Measurements from ENCODE around the gene BATF3. TPM values are rescaled to one million over a fixed set of nuclear protein-coding genes. Genes with fewer than 3 reads are reported as not detected.
"Not testable (repeated sequence)": the region's sequence is repeated elsewhere in the genome, so short reads cannot be mapped to it uniquely, and the experiment has no call there.

Gene BATF3
- total RNA-seq, 2 experiments from 2014 or later: 52.6 to 61.3 TPM

DNA sequence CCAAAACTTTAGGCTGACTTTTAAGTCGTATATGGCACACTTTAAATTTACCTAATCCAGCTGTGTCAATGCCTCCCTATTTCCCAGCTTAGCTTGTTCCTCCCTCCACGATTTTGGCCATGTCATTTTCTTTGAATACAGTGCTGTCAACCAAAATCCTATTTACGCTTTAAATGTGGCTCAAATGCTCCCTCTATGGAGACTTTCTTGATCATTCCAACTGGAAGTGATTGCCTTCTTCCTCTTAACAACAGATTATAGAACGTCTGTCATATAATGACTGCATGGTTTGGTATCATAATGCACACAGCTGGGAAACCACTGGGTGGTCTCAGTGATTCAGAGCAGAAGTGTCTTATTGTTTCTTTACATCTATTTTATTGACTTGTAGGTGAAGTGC, 18.9 kb upstream of the BATF3 start:
- ATAC-seq (no peak), DNase-seq (no peak)
- TF ChIP-seq, protein P1, sequence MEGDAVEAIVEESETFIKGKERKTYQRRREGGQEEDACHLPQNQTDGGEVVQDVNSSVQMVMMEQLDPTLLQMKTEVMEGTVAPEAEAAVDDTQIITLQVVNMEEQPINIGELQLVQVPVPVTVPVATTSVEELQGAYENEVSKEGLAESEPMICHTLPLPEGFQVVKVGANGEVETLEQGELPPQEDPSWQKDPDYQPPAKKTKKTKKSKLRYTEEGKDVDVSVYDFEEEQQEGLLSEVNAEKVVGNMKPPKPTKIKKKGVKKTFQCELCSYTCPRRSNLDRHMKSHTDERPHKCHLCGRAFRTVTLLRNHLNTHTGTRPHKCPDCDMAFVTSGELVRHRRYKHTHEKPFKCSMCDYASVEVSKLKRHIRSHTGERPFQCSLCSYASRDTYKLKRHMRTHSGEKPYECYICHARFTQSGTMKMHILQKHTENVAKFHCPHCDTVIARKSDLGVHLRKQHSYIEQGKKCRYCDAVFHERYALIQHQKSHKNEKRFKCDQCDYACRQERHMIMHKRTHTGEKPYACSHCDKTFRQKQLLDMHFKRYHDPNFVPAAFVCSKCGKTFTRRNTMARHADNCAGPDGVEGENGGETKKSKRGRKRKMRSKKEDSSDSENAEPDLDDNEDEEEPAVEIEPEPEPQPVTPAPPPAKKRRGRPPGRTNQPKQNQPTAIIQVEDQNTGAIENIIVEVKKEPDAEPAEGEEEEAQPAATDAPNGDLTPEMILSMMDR (IDR thresholded peaks at IDR 0.05): no peak
- POLR2A ChIA-PET: interaction anchor here (0.7 kb wide), 1 partner anchor 125 kb away, joined by 3 read pairs; no protein-coding TSS in a partner anchor
- H3K27ac Mint-ChIP-seq: no peak overlapping the region
- peaks cover 4% of the 10 kb centered on the region for H3K9me3 Mint-ChIP-seq
- peaks cover 5% of the 10 kb centered on the region for H3K36me3 Mint-ChIP-seq (ENCODE audit: low read depth)
- peaks cover 30% of the 10 kb centered on the region for H3K4me1 Mint-ChIP-seq (ENCODE audit: low read depth)
- H3K27me3 Mint-ChIP-seq: peaks cover 23% of the 10 kb centered on the region
- no peak overlapping the region for H3K4me3 Mint-ChIP-seq
- CTCF ChIA-PET: interaction anchor here (0.8 to 1.3 kb wide), 2 partner anchors 17 to 47 kb away, joined by 3 to 5 read pairs; no protein-coding TSS in a partner anchor
- intact Hi-C loops (cut with micrococcal nuclease): no loop called here

DNA sequence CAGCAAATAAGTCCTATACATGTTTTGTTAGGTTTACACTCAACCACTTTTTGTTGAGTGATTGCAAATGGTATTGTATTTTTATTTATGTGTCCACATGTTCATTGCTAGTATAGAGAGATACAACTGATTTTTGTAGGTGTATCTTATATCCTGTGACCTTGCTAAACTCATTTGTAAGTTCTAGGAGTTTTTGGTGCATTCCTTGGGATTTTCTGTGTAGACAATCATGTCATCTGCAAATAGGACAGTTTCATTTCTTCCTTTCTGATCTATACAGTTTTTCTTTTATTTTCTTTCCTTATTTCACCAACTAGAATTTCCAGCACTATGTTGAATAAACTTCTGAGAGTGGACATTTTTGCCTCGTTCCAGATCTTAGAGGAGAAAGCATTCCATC, 16.5 kb upstream of the BATF3 start:
- Mint-ChIP-seq H3K27ac (no peak overlapping the region), H3K4me1 (ENCODE audit: low read depth) (peaks cover 26% of the 10 kb centered on the region), H3K9me3 (no peaks in the 10 kb centered on the region), H3K36me3 (ENCODE audit: low read depth) (no peaks in the 10 kb centered on the region), H3K4me3 (no peak overlapping the region), H3K27me3 (peaks cover 23% of the 10 kb centered on the region)
- intact Hi-C loops (cut with micrococcal nuclease): loop anchor here (2.0 kb wide), 1 partner anchor 15 kb away; no protein-coding TSS in a partner anchor
- DNase-seq (no peak), ATAC-seq (no peak)
- TF ChIP-seq, protein P1 (IDR thresholded peaks at IDR 0.05): no peak
- CTCF ChIA-PET: interaction anchor here (1.2 to 2.0 kb wide), 3 partner anchors 11 to 240 kb away, joined by 3 to 5 read pairs (median 3); no protein-coding TSS in a partner anchor
- POLR2A ChIA-PET: no interaction called here

DNA sequence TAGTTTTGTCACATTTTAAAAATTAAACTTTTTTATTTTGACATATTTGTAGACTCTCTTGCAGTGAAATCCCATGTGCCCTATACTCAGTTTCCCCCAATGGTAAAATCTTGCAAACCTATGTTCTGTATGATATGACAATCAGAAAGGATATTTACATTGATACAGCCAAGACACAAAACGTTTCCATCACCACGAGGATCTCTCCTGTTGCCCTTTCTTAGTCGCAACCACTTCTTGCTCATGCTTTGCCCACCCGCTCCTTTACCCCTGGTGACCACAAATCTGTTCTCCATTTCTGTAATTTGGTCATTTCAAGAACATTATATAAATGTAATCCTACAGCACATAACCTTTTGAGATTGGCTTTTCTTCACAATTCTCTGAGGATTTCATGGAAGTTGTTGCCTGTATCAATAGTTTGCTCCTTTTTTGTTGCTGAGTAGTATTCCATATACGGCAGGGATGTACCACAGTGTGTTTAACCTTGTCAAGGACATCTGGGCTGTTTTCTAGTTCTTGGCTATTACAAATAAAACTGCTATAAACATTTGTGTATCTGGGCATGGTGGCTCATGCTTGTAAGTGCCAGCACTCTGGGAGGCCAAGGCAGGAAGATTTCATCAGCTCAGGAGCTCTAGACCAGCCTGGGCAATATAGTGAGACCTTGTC, 14.0 kb upstream of the BATF3 start:
- DNase-seq (peak; percentile 24), ATAC-seq (peak; percentile 17)
- ChIA-PET POLR2A (no interaction called here), CTCF (interaction anchor here (1.8 kb wide), 1 partner anchor 36 kb away, joined by 7 read pairs; no protein-coding TSS in a partner anchor)
- H3K36me3 Mint-ChIP-seq (ENCODE audit: low read depth): no peaks in the 10 kb centered on the region
- H3K27ac Mint-ChIP-seq: peak overlapping the region; percentile 12
- intact Hi-C loops (cut with micrococcal nuclease): no loop called here
- peaks cover 20% of the 10 kb centered on the region for H3K27me3 Mint-ChIP-seq
- peaks cover 23% of the 10 kb centered on the region for H3K4me1 Mint-ChIP-seq (ENCODE audit: low read depth)
- TF ChIP-seq, protein P1 (IDR thresholded peaks at IDR 0.05): no peak
- no peaks in the 10 kb centered on the region for H3K9me3 Mint-ChIP-seq
- no peak overlapping the region for H3K4me3 Mint-ChIP-seq

DNA sequence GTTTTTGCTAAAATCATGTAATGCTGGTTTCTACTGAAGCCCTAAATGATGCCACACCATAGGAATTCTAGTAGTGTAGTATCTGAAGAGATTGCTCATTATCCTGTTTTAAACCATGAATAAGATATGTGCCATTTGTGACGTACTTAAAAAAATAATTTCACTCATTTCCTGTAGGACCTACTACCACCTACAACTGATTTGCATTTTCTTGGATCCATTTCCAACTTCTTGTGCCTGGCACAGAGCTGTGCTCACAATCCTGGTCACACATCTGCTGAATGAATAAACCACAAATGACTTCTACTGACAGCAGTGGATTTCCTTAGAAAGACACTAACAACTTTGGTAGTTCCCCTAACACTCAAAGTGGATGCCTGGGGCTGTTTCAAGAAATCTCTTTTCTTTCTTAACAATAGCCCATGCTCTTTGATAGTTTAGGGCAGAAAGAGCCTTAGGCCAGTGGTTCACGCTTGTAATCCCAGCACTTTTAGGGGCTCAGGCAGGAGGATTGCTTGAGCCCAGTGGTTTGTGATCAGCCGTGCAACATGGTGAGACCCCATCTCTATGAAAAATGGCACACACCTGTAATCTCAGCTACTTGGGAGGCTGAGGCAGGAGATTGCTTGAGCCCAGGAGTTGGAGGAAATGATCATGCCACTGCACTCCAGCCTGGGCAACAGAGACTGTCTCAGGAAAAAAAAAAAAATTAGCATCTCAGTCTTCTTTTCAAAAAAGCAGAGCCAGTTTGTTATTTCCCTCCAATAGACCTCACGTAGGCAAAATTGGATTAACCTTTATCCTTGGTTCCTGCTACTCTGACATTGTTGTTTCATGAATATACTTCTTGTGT, 13.0 kb upstream of the BATF3 start:
- ATAC-seq (peak; percentile 91), DNase-seq (peak; percentile 19)
- Mint-ChIP-seq H3K9me3 (no peaks in the 10 kb centered on the region), H3K27me3 (peaks cover 13% of the 10 kb centered on the region), H3K36me3 (ENCODE audit: low read depth) (no peaks in the 10 kb centered on the region), H3K27ac (peak overlapping the region; percentile 76), H3K4me3 (no peak overlapping the region), H3K4me1 (ENCODE audit: low read depth) (peaks cover 21% of the 10 kb centered on the region)
- ChIA-PET POLR2A (interaction anchor here (2.7 kb wide), 1 partner anchor 11 kb away, joined by 11 read pairs; no protein-coding TSS in a partner anchor), CTCF (interaction anchor here (1.4 to 1.8 kb wide), 2 partner anchors 11 to 37 kb away, joined by 4 to 7 read pairs; no protein-coding TSS in a partner anchor)
- TF ChIP-seq, protein P1 (IDR thresholded peaks at IDR 0.05): no peak
- intact Hi-C loops (cut with micrococcal nuclease): no loop called here

DNA sequence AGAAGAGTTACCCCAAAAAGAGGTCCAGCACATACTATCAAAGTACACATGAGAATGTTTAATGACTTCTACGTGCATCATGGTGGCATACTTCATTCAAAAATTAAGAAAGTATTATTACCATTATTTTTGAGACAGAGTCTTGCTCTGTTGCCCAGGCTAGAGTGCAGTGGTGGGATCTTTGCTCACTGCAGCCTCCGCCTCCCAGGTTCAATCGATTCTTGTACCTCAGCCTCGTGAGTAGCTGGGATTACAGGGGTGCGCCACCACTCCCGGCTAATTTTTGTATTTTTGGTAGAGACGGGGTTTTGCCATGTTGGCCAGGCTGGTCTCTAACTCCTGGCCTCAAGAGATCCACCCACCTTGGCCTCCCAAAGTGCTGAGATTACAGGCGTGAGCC, 12.3 kb upstream of the BATF3 start:
- intact Hi-C loops (cut with micrococcal nuclease); DNase-seq; ATAC-seq; H3K27me3 Mint-ChIP-seq; H3K4me3 Mint-ChIP-seq; H3K9me3 Mint-ChIP-seq; H3K36me3 Mint-ChIP-seq (ENCODE audit: low read depth); H3K27ac Mint-ChIP-seq: not testable (repeated sequence)
- H3K4me1 Mint-ChIP-seq (ENCODE audit: low read depth): peaks cover 21% of the 10 kb centered on the region
- CTCF ChIA-PET: interaction anchor here (1.0 to 1.8 kb wide), 3 partner anchors 10 to 47 kb away, joined by 4 to 7 read pairs (median 4); no protein-coding TSS in a partner anchor
- POLR2A ChIA-PET: interaction anchor here (2.7 kb wide), 1 partner anchor 10 kb away, joined by 11 read pairs; no protein-coding TSS in a partner anchor
